RWPE2 (cell line): Measurements from ENCODE around the gene FBXW12.
A peak's percentile ranks its signal among the peaks of the same experiment; 100 is the strongest.

Experiments
- ATAC-seq: fragments of 200-7000 bp; cut with Tn5 transposase; 3 replicates; pipeline ENCODE4 v1.9.1; 2021; ENCODE audit warnings: low read depth
- DNase-seq: peaks from one replicate; pipeline ENCODE4 v3.0.0-alpha.2; 2020; ENCODE audit warnings: low spot score
- H3K27ac ChIP-seq: fragments of 450-650 bp; 2 replicates; pipeline ENCODE4 v1.5.1; 2017; ENCODE audit warnings: mild to moderate bottlenecking; ENCODE audit not compliant: poor library complexity, severe bottlenecking
- H3K27me3 ChIP-seq: fragments of 250-450 bp; sonication (Bioruptor Pico); 2 replicates; pipeline ENCODE4 v1.5.1; 2021; ENCODE audit warnings: mild to moderate bottlenecking, moderate library complexity; ENCODE audit not compliant: insufficient read depth, poor library complexity, severe bottlenecking
- H3K36me3 ChIP-seq: fragments of 250-450 bp; sonication (Bioruptor Pico); 2 replicates; pipeline ENCODE4 v1.5.1; 2020; ENCODE audit warnings: low read depth, mild to moderate bottlenecking, moderate library complexity
- H3K4me1 ChIP-seq: fragments of 250-450 bp; sonication (Bioruptor Pico); 2 replicates; pipeline ENCODE4 v1.5.1; 2021; ENCODE audit warnings: mild to moderate bottlenecking, moderate library complexity; ENCODE audit not compliant: insufficient read depth, poor library complexity, severe bottlenecking
- H3K4me3 ChIP-seq: fragments of 250-450 bp; sonication (Bioruptor Pico); 2 replicates; pipeline ENCODE4 v1.5.1; 2021; ENCODE audit warnings: mild to moderate bottlenecking, moderate library complexity; ENCODE audit not compliant: severe bottlenecking
- H3K9me3 ChIP-seq: fragments of 250-450 bp; sonication (Bioruptor Pico); 2 replicates; pipeline ENCODE4 v1.5.1; 2021; ENCODE audit warnings: mild to moderate bottlenecking, moderate library complexity; ENCODE audit not compliant: severe bottlenecking
- TF ChIP-seq, protein P1 (sequence below): fragments of 450-650 bp; IDR thresholded peaks from one replicate; pipeline ENCODE4 v1.5.1; 2017; ENCODE audit warnings: mild to moderate bottlenecking, moderate library complexity; ENCODE audit not compliant: poor library complexity, severe bottlenecking

Gene FBXW12

DNA sequence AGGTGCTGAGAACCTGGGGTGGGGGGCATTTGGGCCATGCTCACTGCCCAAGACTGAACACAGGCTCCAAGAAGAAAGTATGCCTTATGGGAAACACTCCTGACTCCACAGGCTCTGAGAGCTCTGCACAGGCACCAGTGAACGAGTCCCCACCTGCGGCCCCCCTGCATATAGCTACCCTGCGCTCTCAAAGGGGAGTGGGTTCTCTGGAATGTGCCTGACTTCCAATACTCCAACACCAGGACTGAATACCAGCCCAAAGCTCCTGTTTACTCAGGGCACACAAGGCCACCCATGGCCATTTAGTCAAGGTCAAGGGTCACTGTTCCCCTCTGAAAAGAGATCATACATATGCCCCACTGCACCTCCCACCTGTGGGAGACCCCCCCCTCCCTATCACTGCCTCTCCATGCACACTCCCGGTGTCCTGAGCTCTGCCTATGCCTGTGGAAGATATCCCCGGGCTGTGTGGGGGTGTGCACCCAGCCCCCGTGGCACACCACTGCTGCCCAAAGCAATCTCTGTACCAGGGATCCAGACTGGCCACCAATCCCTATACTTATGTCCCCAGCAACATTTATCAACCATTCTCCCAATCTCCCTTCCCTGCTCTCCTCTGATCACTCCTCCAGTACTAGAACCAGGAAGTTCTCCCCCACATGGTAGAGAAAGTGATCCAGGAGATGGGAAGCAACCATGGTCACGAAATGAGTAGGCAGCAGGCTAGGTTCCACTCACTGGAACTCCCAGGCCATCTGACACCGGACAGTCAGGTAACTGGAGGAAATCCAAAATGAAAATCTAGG lies 59.4 kb downstream of the FBXW12 start:
- DNase-seq = peak; percentile 34
- Histone ChIP-seq H3K36me3 (peaks cover 35% of the 10 kb centered on the region), H3K27me3 (no peaks in the 10 kb centered on the region), H3K4me1 (peaks cover 55% of the 10 kb centered on the region), H3K9me3 (no peaks in the 10 kb centered on the region), H3K27ac (peak overlapping the region; percentile 92), H3K4me3 (no peak overlapping the region)
- TF ChIP-seq, protein P1, sequence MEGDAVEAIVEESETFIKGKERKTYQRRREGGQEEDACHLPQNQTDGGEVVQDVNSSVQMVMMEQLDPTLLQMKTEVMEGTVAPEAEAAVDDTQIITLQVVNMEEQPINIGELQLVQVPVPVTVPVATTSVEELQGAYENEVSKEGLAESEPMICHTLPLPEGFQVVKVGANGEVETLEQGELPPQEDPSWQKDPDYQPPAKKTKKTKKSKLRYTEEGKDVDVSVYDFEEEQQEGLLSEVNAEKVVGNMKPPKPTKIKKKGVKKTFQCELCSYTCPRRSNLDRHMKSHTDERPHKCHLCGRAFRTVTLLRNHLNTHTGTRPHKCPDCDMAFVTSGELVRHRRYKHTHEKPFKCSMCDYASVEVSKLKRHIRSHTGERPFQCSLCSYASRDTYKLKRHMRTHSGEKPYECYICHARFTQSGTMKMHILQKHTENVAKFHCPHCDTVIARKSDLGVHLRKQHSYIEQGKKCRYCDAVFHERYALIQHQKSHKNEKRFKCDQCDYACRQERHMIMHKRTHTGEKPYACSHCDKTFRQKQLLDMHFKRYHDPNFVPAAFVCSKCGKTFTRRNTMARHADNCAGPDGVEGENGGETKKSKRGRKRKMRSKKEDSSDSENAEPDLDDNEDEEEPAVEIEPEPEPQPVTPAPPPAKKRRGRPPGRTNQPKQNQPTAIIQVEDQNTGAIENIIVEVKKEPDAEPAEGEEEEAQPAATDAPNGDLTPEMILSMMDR = no peak
- no peak for ATAC-seq

DNA sequence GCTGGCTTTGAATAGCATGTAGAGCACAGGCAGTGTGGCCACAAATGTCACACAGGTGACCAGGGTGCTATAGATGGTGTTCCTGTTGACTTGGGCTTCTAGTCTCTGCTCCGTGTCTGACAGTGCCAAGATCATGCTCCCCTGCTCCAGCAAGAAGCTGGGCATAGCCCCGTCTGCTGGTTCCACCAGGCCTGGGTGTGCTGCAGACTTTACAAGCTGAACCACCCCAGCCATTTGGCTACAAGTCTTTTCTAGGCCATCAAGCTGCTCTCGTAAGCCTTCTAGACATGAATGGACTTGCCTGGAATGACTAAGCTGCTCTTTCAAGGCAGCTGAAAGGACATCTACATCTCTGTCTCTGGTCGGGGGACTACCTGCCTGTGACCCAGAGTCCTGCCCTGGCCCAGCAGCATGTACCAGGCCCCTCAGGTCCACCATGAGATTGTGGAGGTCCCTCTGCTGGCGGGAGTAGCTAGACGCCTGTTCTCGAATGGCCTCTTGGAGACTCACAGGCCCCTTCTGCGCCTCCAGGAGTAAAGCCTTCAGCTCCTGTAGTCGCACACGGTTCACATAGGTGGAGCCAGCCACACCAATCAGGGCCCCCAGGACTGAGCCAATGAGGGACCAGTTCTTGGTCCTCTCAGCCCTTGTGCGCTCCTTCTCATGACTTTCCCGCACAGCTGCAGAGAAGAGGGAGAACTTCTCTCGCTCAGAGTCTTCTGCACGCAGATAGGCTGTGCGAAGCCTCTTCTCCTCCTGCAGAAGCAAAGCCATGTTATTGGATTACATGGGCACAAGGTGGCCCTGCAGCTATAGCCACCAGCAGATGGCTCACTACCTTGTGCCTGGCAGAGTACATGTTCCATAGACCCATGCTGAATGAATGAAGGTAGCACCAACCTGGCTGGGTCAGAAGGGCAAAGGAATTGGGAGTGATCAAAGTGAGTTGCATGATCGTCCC lies 60.7 kb downstream of the FBXW12 start:
- ATAC-seq (peak; percentile 30), DNase-seq (peak; percentile 71)
- Histone ChIP-seq H3K4me3 (no peak overlapping the region), H3K36me3 (peaks cover 32% of the 10 kb centered on the region), H3K27me3 (no peaks in the 10 kb centered on the region), H3K4me1 (peaks cover 46% of the 10 kb centered on the region), H3K9me3 (no peaks in the 10 kb centered on the region), H3K27ac (peak overlapping the region; percentile 92)
- TF ChIP-seq, protein P1 = peak; percentile 35

DNA sequence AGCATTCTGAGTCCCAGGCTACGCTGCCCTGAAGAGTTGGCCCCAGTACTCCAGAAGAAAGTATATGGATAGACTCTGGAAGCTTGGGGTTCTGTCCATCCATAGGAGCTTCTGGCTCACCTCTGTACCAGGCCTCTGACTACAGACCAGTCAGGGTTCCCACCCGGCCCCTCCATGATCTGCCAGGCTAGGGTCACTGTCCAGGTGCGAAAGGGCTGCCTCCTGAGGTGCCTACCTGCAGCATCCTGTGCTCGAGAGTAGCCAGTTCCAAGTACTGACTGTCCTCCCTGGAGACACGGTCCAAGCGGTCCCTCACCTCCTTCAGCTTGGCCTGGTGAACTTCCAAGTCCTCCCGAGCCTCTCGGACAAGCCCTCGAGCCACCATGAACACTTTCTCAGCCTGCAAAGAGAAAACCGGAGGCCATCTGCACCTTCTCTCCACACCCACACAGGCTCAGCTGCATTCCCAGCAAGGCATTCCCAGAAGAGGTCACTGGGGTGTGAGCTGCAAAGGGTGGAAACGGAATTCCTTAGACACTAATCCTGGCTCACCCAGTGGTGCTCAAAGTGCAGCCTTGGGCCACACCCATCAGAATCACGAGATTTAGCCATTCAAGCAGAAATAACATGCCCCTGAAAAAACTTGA lies 61.6 kb downstream of the FBXW12 start:
- peak; percentile 86 for DNase-seq
- ATAC-seq = peak; percentile 60
- Histone ChIP-seq H3K4me3 (peak overlapping the region; percentile 9), H3K27me3 (no peaks in the 10 kb centered on the region), H3K4me1 (peaks cover 46% of the 10 kb centered on the region), H3K27ac (peak overlapping the region; percentile 92), H3K9me3 (no peaks in the 10 kb centered on the region), H3K36me3 (peaks cover 28% of the 10 kb centered on the region)
- TF ChIP-seq, protein P1 = no peak

DNA sequence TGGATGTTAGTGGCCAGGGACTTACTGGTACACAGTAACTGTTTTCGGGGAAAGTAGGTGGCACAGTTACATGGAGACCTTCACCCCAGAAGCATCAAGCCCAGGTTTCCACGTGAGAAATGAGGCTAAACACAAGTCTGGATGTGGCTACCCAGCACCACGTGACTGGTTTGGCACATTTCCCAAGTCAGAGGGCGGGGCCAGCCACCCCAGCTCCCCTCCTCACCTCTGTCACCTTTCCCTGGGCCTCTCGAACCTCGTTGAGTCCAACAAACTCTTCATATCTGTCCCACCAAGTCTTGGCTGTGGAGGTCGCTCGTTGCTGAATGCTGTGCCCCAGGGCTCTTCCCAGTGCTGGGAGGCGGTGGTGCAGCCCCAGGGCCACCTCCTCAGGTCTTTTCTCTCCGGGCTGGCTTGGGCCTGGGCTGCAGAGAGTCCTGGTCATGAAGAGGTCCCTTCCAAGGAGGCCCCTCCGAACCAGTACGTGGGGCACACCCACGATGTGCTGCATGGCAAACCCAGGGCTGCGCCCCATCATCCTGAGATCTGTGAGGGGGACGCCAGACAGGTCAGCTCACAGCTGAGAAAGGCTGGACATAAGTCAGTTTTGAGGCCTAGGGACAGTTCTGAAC lies 62.7 kb downstream of the FBXW12 start:
- peaks cover 28% of the 10 kb centered on the region for H3K36me3 ChIP-seq
- no peak for ATAC-seq
- DNase-seq = peak; percentile 42
- peak overlapping the region; percentile 92 for H3K27ac ChIP-seq
- peaks cover 51% of the 10 kb centered on the region for H3K4me1 ChIP-seq
- TF ChIP-seq, protein P1 = no peak
- no peaks in the 10 kb centered on the region for H3K27me3 ChIP-seq
- H3K9me3 ChIP-seq = no peaks in the 10 kb centered on the region
- no peak overlapping the region for H3K4me3 ChIP-seq
